Limb (tissue), 2 donors: ENCODE measurements around the gene TSPOAP1.

Source experiments
- DNase-seq, 2 donors: peaks; one replicate each; pipeline ENCODE4 v3.0.0-alpha.2; 2016; ENCODE audit errors: extremely low spot score in 2 of 2

The TSPOAP1 gene

GRCh38 chr17:58318627-58319172 lies 9.9 kb downstream of the TSPOAP1 start:
- DNase-seq, result no peak

- DNase-seq, result peak in 1 of 2 donors; percentile 12
Observed at GRCh38 chr17:58318065-58318481, 10.5 kb downstream of the TSPOAP1 start.

GRCh38 chr17:58317421-58318064 lies 11.1 kb downstream of the TSPOAP1 start:
- DNase-seq, result peak in 1 of 2 donors; percentile 31

GRCh38 chr17:58316260-58316960 lies 12.2 kb downstream of the TSPOAP1 start:
- peak in 1 of 2 donors; percentile 15 for DNase-seq

- DNase-seq, result peak in 1 of 2 donors; percentile 5
Observed at GRCh38 chr17:58315750-58316149, 12.8 kb downstream of the TSPOAP1 start.

- DNase-seq, result no peak
Observed at GRCh38 chr17:58315281-58315711, 13.3 kb downstream of the TSPOAP1 start.

- no peak for DNase-seq
Observed at GRCh38 chr17:58314706-58315015, 13.9 kb downstream of the TSPOAP1 start.

- DNase-seq, result no peak
Observed at GRCh38 chr17:58313815-58314705, 14.5 kb downstream of the TSPOAP1 start.

GRCh38 chr17:58312829-58313228 lies 15.8 kb downstream of the TSPOAP1 start:
- DNase-seq, result no peak

- peak in 1 of 2 donors; percentile 26 for DNase-seq
Observed at GRCh38 chr17:58312021-58312630, 16.5 kb downstream of the TSPOAP1 start.

- no peak for DNase-seq
Observed at GRCh38 chr17:58311429-58311894, 17.1 kb downstream of the TSPOAP1 start.

- DNase-seq, result no peak
Observed at GRCh38 chr17:58310511-58311428, 17.8 kb downstream of the TSPOAP1 start.

GRCh38 chr17:58309918-58310259 lies 18.7 kb downstream of the TSPOAP1 start:
- no peak for DNase-seq

GRCh38 chr17:58308985-58309917 lies 19.3 kb downstream of the TSPOAP1 start:
- no peak for DNase-seq

- no peak for DNase-seq
Observed at GRCh38 chr17:58308173-58308984, 20.2 kb downstream of the TSPOAP1 start.

GRCh38 chr17:58307468-58308172 lies 21.0 kb downstream of the TSPOAP1 start:
- DNase-seq, result no peak

GRCh38 chr17:58306131-58306951 lies 22.3 kb downstream of the TSPOAP1 start:
- no peak for DNase-seq
